Measurements from ENCODE around the gene GNG7.
"Not testable (repeated sequence)": the region's sequence is repeated elsewhere in the genome, so short reads cannot be mapped to it uniquely, and the experiment has no call there.

GNG7 gene

GRCh38 chr19:2616741-2617392, 85.6 kb downstream of the GNG7 start:
- no peak for DNase-seq

GRCh38 chr19:2615782-2616181, 86.7 kb downstream of the GNG7 start:
- no peak for DNase-seq

- DNase-seq: no peak
These were observed 88.8 kb downstream of the GNG7 start for GRCh38 chr19:2613507-2614295.

GRCh38 chr19:2612619-2613249, 89.8 kb downstream of the GNG7 start:
- no peak for DNase-seq

GRCh38 chr19:2611483-2612464, 90.7 kb downstream of the GNG7 start:
- no peak for DNase-seq

GRCh38 chr19:2610637-2611482, 91.6 kb downstream of the GNG7 start:
- DNase-seq: no peak

- no peak for DNase-seq
These were observed 92.9 kb downstream of the GNG7 start for GRCh38 chr19:2609389-2610116.

GRCh38 chr19:2609034-2609388, 93.5 kb downstream of the GNG7 start:
- not testable (repeated sequence) for DNase-seq

- DNase-seq: no peak
These were observed 93.9 kb downstream of the GNG7 start for GRCh38 chr19:2608602-2608922.

- DNase-seq: no peak
These were observed 94.5 kb downstream of the GNG7 start for GRCh38 chr19:2607712-2608601.

- DNase-seq: not testable (repeated sequence)
These were observed 95.7 kb downstream of the GNG7 start for GRCh38 chr19:2606774-2607173.

GRCh38 chr19:2605889-2606288, 96.6 kb downstream of the GNG7 start:
- not testable (repeated sequence) for DNase-seq

GRCh38 chr19:2604747-2605329, 97.7 kb downstream of the GNG7 start:
- DNase-seq: no peak

- DNase-seq: no peak
These were observed 99.2 kb downstream of the GNG7 start for GRCh38 chr19:2603334-2603733.

- DNase-seq: no peak
These were observed 99.9 kb downstream of the GNG7 start for GRCh38 chr19:2602391-2603181.

GRCh38 chr19:2600914-2601870, 101.3 kb downstream of the GNG7 start:
- no peak for DNase-seq

- DNase-seq: no peak
These were observed 108.2 kb downstream of the GNG7 start for GRCh38 chr19:2594319-2594718.

GRCh38 chr19:2592824-2593223, 109.7 kb downstream of the GNG7 start:
- DNase-seq: no peak
